HepG2 (cell line): Measurements from ENCODE around the gene CFAP119. TPM values are rescaled to one million over a fixed set of nuclear protein-coding genes. Genes with fewer than 3 reads are reported as not detected.

Experiments used
- AGO1 ChIP-seq: fragments of 200-400 bp; formaldehyde crosslinking; IDR thresholded peaks from 2 replicates; pipeline ENCODE4 v1.6.1; 2017; ENCODE audit warnings: mild to moderate bottlenecking, low read depth, low read length, moderate library complexity; ENCODE audit not compliant: poor library complexity, severe bottlenecking
- AHR ChIP-seq: IDR thresholded peaks from 2 replicates; pipeline ENCODE4 v1.6.1; 2018; ENCODE audit warnings: missing genetic modification reagents, missing compliant biosample characterization
- ATF7-NPFF ChIP-seq: sonication (generic); formaldehyde crosslinking; IDR thresholded peaks from 2 replicates; pipeline ENCODE4 v1.8.1; 2023; ENCODE audit warnings: mild to moderate bottlenecking, low read depth, missing genetic modification reagents, moderate library complexity
- CBX1 ChIP-seq: IDR thresholded peaks from one replicate; pipeline ENCODE4 v1.6.1; 2016; ENCODE audit warnings: antibody characterized with exemption, low read depth
- HDAC2 ChIP-seq: sonication (generic); formaldehyde crosslinking; IDR thresholded peaks from 2 replicates; pipeline ENCODE4 v1.4.0; 2020; ENCODE audit warnings: missing genetic modification reagents
- HES4 ChIP-seq: sonication (generic); formaldehyde crosslinking; IDR thresholded peaks from 2 replicates; pipeline ENCODE4 v1.9.0; 2021; ENCODE audit warnings: mild to moderate bottlenecking, missing genetic modification reagents, borderline replicate concordance
- NCOR1 ChIP-seq: fragments of 200-600 bp; sonication (generic); IDR thresholded peaks from 2 replicates; pipeline ENCODE4 v1.7.0; 2017; ENCODE audit warnings: antibody characterized with exemption, low read length, borderline replicate concordance
- NPAS2 ChIP-seq: sonication (generic); formaldehyde crosslinking; IDR thresholded peaks from 2 replicates; pipeline ENCODE4 v1.8.0; 2022; ENCODE audit warnings: mild to moderate bottlenecking, missing genetic modification reagents, borderline replicate concordance
- POGK ChIP-seq: sonication (generic); formaldehyde crosslinking; conservative IDR thresholded peaks from 2 replicates; pipeline ENCODE4 v1.8.0; 2022; ENCODE audit warnings: mild to moderate bottlenecking, moderate library complexity, missing genetic modification reagents
- SALL1 ChIP-seq: sonication (generic); formaldehyde crosslinking; IDR thresholded peaks from 2 replicates; pipeline ENCODE4 v1.8.0; 2022; ENCODE audit warnings: mild to moderate bottlenecking, missing genetic modification reagents
- SNAPC2 ChIP-seq: sonication (generic); formaldehyde crosslinking; IDR thresholded peaks from 2 replicates; pipeline ENCODE4 v1.8.1; 2022; ENCODE audit warnings: mild to moderate bottlenecking, missing genetic modification reagents
- SP4 ChIP-seq: sonication (generic); formaldehyde crosslinking; IDR thresholded peaks from 2 replicates; pipeline ENCODE4 v1.8.1; 2023; ENCODE audit warnings: mild to moderate bottlenecking, missing genetic modification reagents
- THAP9 ChIP-seq: sonication (generic); formaldehyde crosslinking; IDR thresholded peaks from 2 replicates; pipeline ENCODE4; 2020; ENCODE audit warnings: missing genetic modification reagents, mild to moderate bottlenecking, borderline replicate concordance
- TSC22D2 ChIP-seq: sonication (generic); formaldehyde crosslinking; IDR thresholded peaks from 2 replicates; pipeline ENCODE4 v1.5.1; 2020; ENCODE audit warnings: missing genetic modification reagents, mild to moderate bottlenecking, borderline replicate concordance
- ZBTB38 ChIP-seq: sonication (generic); formaldehyde crosslinking; IDR thresholded peaks from 2 replicates; pipeline ENCODE4 v1.5.1; 2020; ENCODE audit warnings: mild to moderate bottlenecking, missing genetic modification reagents
- ZNF138 ChIP-seq: sonication (generic); formaldehyde crosslinking; IDR thresholded peaks from 2 replicates; pipeline ENCODE4 v1.5.0; 2020; ENCODE audit warnings: mild to moderate bottlenecking, low read depth, missing genetic modification reagents
- ZNF558 ChIP-seq: sonication (generic); formaldehyde crosslinking; IDR thresholded peaks from 2 replicates; pipeline ENCODE4 v1.9.0; 2022; ENCODE audit warnings: mild to moderate bottlenecking, missing genetic modification reagents, borderline replicate concordance
- ZNF768 ChIP-seq: sonication (generic); formaldehyde crosslinking; IDR thresholded peaks from 2 replicates; pipeline ENCODE4 v1.4.0; 2020; ENCODE audit warnings: missing genetic modification reagents
- ZNF792 ChIP-seq: IDR thresholded peaks from 2 replicates; pipeline ENCODE4 v1.6.1; 2016
- ZSCAN25 ChIP-seq: sonication (generic); formaldehyde crosslinking; IDR thresholded peaks from 2 replicates; pipeline ENCODE4 v1.8.0; 2022; ENCODE audit warnings: mild to moderate bottlenecking, missing genetic modification reagents
- polyA plus RNA-seq, 8 experiments: library from polyadenylated mRNA; depleted of rRNA in 3 of 8; stranded (reverse) in 7 of 8; unstranded in 1 of 8; fragments of >200 nt; fragmentation: Illumina TruSeq in 4 of 8; extraction: Trizol in 4 of 8; gene quantifications; 2 replicates each; pipeline versions ENCODE4 v1.2.1 to v1.2.3, GENCODE V29; 2011 to 2016; ENCODE audit warnings: low read depth in 4 of 8, missing spikeins in 1 of 8, mixed read lengths in 1 of 8; ENCODE audit not compliant: insufficient read depth in 1 of 8
- total RNA-seq, 5 experiments: library from RNA; depleted of rRNA; stranded (reverse); fragments of >200 nt; fragmentation: Illumina TruSeq; extraction: Trizol; gene quantifications; 2 replicates each; pipeline ENCODE4 v1.2.3, GENCODE V29; 2016; ENCODE audit warnings: low read depth in 1 of 5
- TF ChIP-seq, protein P1 (sequence below): sonication (generic); formaldehyde crosslinking; IDR thresholded peaks from 2 replicates; pipeline ENCODE4 v1.4.0; 2020; ENCODE audit warnings: missing genetic modification reagents, low read depth, mild to moderate bottlenecking, borderline replicate concordance
- TF ChIP-seq, protein P2 (sequence below): sonication (generic); formaldehyde crosslinking; IDR thresholded peaks from 2 replicates; pipeline ENCODE4 v1.4.0; 2020; ENCODE audit warnings: missing genetic modification reagents

CFAP119 gene
- total and polyA plus RNA-seq, 2 of the 13 experiments (the other 11 are each of a cell fraction or from before 2014, with no cell fraction given) = 6.4 TPM

- TF ChIP-seq SP4 (CRISPR knock-in tag) (no peak), POGK (no peak; the same call in 1 of the 2 replicates), SNAPC2 (CRISPR knock-in tag) (peak; percentile 70), ATF7-NPFF (CRISPR knock-in tag) (peak; percentile 65), ZNF558 (CRISPR knock-in tag) (peak; percentile 75; the same call in 1 of the 2 replicates), THAP9 (peak; percentile 77; the same call in 1 of the 2 replicates), ZNF792 (CRISPR knock-in tag) (peak; percentile 54; the same call in 1 of the 2 replicates), NCOR1 (peak; percentile 33), ZNF138 (peak; percentile 87), ZSCAN25 (peak; percentile 52; the same call in 1 of the 2 replicates), AHR (CRISPR knock-in tag) (0 out of 2 replicates have a peak, but pooled peaks have one; percentile 53), HDAC2 (CRISPR knock-in tag) (peak; percentile 86), ZBTB38 (CRISPR knock-in tag) (peak; percentile 65), SALL1 (CRISPR knock-in tag) (peak; percentile 80), TSC22D2 (no peak), CBX1 (peak; percentile 80), AGO1 (peak; percentile 79), ZNF768 (CRISPR knock-in tag) (peak; percentile 77), NPAS2 (no peak), HES4 (CRISPR knock-in tag) (peak; percentile 61; the same call in 1 of the 2 replicates)
- TF ChIP-seq, protein P1, sequence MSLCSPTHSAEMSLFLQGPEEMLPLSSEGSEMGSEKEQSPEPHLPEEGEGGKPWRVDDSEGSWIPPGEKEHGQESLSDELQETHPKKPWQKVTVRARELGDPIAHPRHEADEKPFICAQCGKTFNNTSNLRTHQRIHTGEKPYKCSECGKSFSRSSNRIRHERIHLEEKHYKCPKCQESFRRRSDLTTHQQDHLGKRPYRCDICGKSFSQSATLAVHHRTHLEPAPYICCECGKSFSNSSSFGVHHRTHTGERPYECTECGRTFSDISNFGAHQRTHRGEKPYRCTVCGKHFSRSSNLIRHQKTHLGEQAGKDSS (CRISPR knock-in tag) = peak; percentile 82
- TF ChIP-seq, protein P2, sequence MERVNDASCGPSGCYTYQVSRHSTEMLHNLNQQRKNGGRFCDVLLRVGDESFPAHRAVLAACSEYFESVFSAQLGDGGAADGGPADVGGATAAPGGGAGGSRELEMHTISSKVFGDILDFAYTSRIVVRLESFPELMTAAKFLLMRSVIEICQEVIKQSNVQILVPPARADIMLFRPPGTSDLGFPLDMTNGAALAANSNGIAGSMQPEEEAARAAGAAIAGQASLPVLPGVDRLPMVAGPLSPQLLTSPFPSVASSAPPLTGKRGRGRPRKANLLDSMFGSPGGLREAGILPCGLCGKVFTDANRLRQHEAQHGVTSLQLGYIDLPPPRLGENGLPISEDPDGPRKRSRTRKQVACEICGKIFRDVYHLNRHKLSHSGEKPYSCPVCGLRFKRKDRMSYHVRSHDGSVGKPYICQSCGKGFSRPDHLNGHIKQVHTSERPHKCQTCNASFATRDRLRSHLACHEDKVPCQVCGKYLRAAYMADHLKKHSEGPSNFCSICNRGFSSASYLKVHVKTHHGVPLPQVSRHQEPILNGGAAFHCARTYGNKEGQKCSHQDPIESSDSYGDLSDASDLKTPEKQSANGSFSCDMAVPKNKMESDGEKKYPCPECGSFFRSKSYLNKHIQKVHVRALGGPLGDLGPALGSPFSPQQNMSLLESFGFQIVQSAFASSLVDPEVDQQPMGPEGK (CRISPR knock-in tag) = peak; percentile 80
Observed at GRCh38 chr16:30786936-30787612, 25.2 kb upstream of the CFAP119 start, which contains the start of gene ZNF629 (continued).
